AG04450 (cell line): ENCODE results near the gene WDR82. TPM values are rescaled to one million over a fixed set of nuclear protein-coding genes. Genes with fewer than 3 reads are reported as not detected.

Experiments
- CTCF ChIA-PET: fragments of 300-600, 350-600 bp; formaldehyde crosslinking; extraction: SDS; loops from one replicate; lab custom pipeline; 2022; ENCODE audit warnings: antibody characterized with exemption, inconsistent platforms; lab: Charles Lee
- POLR2A ChIA-PET: fragments of 350-600 bp; formaldehyde crosslinking; extraction: SDS; loops from one replicate; lab custom pipeline; 2021; ENCODE audit warnings: antibody characterized with exemption, inconsistent platforms; lab: Yijun Ruan, JAX
- DNase-seq: peaks from one replicate; pipeline ENCODE4 v3.0.0-alpha.2; 2011; ENCODE audit warnings: low read depth, low spot score
- H3K27ac ChIP-seq: one replicate; pipeline ENCODE4 v1.5.1; 2012; ENCODE audit warnings: low read depth, low read length, control low read depth
- H3K27me3 ChIP-seq: one replicate; pipeline ENCODE4 v1.6.0; 2012; ENCODE audit warnings: low read length; ENCODE audit not compliant: control insufficient read depth, insufficient read depth
- H3K4me3 ChIP-seq: 2 replicates; pipeline ENCODE4 v1.5.1; 2011; ENCODE audit warnings: mild to moderate bottlenecking, low read depth, low read length, control low read depth
- H3K9me3 ChIP-seq: 2 replicates; pipeline ENCODE4 v1.5.1; 2012; ENCODE audit warnings: low read length; ENCODE audit not compliant: control insufficient read depth, insufficient read depth
- polyA plus RNA-seq: library from polyadenylated mRNA; depleted of rRNA; stranded (reverse); fragments of >200 nt; gene quantifications from 2 replicates; pipeline ENCODE4 v1.2.3, GENCODE V29; 2011
- TF ChIP-seq, protein P1 (sequence below): IDR thresholded peaks from 2 replicates; pipeline ENCODE4 v1.5.1; 2011; ENCODE audit warnings: low read depth, low read length, control low read depth, inconsistent platforms

WDR82 gene
- polyA plus RNA-seq, 1 experiment: 77.6 TPM

DNA sequence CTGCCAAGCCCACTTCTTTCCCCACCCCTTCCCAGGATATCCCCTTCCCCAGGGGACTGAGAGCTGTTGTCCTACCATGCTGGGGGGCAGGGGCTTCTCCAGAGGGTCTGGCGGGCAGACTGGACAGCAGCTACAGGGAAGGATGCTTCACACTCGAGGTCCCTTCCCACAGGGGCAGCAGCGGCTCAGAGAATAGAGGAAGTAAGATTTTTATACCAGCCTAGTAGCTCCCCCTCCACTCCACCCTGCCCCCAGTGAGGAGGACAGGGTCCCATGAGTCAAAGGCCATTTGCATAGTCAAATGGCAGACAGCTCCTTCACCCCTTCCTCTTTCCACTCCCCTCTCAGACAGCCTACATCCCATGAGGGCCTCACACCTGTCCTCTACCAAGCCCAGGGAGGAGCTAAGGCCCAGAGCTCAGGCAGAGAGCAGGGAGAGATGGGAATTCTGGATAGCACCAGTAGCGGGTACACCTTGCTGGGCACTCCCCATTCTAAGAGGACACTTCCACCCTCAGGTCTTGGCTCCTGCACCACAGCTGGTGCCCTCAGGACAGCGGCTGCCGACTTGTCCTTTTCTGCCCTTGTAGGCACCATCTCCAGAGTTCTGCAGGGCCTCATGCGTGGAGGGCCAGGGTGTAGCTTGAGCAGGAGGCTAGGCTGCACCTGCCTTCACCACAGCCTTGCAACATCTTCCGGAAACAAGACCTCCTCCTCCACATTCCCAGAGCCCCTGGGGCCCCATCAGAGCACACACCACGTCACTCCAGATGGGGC lies 52.8 kb downstream of the WDR82 start, which contains the start of gene TLR9:
TSS of gene TLR9 (minus strand) at position 194 of the 777 bp plus-strand sequence. CDS start at position 78, 116 bp downstream.
- Histone ChIP-seq H3K27ac (no peak within 1 kb of the TSS), H3K27me3 (no peaks in the 10 kb centered on the region), H3K4me3 (no peak within 1 kb of the TSS), H3K9me3 (no peaks in the 10 kb centered on the region)
- DNase-seq: no peak
- TF ChIP-seq, protein P1, sequence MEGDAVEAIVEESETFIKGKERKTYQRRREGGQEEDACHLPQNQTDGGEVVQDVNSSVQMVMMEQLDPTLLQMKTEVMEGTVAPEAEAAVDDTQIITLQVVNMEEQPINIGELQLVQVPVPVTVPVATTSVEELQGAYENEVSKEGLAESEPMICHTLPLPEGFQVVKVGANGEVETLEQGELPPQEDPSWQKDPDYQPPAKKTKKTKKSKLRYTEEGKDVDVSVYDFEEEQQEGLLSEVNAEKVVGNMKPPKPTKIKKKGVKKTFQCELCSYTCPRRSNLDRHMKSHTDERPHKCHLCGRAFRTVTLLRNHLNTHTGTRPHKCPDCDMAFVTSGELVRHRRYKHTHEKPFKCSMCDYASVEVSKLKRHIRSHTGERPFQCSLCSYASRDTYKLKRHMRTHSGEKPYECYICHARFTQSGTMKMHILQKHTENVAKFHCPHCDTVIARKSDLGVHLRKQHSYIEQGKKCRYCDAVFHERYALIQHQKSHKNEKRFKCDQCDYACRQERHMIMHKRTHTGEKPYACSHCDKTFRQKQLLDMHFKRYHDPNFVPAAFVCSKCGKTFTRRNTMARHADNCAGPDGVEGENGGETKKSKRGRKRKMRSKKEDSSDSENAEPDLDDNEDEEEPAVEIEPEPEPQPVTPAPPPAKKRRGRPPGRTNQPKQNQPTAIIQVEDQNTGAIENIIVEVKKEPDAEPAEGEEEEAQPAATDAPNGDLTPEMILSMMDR: no peak
- ChIA-PET CTCF (interaction anchor here (1.8 kb wide), 1 partner anchor 114 kb away, joined by 19 read pairs; no protein-coding TSS in a partner anchor), POLR2A (no interaction called here)

DNA sequence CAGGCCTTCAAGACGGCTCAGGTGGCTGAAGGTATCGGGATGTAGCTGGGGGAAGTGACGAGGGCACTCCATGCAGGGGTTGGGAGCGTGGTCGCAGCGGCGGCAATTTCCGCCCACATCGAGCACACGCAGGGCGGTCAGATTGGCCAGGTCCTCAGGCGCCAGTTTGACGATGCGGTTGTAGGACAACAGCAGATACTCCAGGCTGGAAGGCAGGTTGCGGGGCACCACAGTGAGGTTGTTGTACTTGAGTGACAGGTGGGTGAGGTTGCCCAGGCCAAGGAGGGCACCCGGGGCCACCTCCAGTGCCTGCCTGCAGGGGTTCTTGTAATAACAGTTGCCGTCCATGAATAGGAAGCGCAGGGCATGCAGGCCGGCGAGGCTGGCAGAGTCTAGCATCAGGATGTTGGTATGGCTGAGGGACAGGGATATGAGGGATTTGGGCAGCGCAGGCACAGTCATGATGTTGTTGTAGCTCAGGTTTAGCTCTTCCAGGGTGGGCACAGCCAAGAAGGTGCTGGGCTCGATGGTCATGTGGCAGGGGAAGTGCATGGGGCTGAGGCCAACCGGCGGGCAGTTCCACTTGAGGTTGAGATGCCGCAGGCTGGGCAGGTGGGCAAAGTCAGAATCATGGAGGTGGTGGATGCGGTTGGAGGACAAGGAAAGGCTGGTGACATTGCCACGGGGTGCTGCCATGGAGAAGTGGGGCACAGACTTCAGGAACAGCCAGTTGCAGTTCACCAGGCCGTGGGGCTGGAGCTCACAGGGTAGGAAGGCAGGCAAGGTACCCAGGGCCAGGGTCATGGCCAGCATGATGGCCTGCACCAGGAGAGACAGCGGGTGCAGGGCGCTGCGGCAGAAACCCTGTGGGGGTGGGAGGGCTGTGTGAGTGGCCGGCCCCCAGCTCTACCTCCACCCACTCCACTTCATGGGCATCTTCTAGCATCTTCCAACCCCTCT lies 54.7 kb downstream of the WDR82 start:
- H3K27me3 ChIP-seq: no peaks in the 10 kb centered on the region
- ChIA-PET POLR2A (no interaction called here), CTCF (interaction anchor here (4.2 to 5.9 kb wide), 2 partner anchors 13 to 115 kb away, joined by 38 to 128 read pairs; no protein-coding TSS in a partner anchor)
- H3K9me3 ChIP-seq: no peaks in the 10 kb centered on the region
- H3K4me3 ChIP-seq: no peak overlapping the region
- DNase-seq: no peak
- no peak overlapping the region for H3K27ac ChIP-seq
- TF ChIP-seq, protein P1: no peak

DNA sequence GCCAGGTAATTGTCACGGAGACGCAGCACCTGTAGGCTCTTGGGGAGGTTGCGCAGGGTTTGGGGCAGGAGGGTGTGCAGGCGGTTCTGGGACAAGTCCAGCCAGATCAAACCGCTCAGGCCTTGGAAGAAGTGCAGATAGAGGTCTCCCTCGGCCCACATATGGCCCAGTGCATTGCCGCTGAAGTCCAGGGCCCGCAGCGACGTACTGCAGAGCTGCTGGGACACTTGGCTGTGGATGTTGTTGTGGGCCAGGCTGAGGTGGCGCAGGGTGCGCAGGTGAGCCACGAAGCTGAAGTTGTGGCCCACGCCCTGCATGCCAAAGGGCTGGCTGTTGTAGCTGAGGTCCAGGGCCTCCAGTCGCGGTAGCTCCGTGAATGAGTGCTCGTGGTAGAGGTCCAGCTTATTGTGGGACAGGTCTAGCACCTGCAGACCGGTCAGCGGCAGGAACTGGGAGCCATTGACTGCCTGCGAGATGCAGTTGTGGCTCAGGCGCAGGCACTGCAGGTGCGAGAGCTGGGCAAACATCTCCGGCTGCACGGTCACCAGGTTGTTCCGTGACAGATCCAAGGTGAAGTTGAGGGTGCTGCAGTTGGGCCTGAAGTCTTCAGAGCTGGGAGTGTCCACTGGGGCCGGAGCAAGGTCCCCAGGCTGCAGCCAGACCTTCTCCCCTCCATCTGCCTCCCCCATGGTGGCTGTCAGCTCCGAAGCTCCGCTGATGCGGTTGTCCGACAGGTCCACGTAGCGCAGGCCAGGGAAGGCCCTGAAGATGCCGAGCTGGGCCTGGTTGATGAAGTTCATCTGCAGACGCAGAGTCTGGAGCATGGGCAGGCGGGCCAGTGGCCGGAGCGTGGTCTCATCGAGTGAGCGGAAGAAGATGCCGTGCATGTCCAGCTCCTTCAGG lies 55.9 kb downstream of the WDR82 start:
- POLR2A ChIA-PET: no interaction called here
- no peak for DNase-seq
- H3K4me3 ChIP-seq: no peak overlapping the region
- H3K27me3 ChIP-seq: no peaks in the 10 kb centered on the region
- CTCF ChIA-PET: interaction anchor here (1.8 to 5.9 kb wide), 4 partner anchors 9 to 116 kb away, joined by 6 to 128 read pairs (median 45); no protein-coding TSS in a partner anchor
- TF ChIP-seq, protein P1: no peak
- H3K27ac ChIP-seq: no peak overlapping the region
- H3K9me3 ChIP-seq: no peaks in the 10 kb centered on the region

DNA sequence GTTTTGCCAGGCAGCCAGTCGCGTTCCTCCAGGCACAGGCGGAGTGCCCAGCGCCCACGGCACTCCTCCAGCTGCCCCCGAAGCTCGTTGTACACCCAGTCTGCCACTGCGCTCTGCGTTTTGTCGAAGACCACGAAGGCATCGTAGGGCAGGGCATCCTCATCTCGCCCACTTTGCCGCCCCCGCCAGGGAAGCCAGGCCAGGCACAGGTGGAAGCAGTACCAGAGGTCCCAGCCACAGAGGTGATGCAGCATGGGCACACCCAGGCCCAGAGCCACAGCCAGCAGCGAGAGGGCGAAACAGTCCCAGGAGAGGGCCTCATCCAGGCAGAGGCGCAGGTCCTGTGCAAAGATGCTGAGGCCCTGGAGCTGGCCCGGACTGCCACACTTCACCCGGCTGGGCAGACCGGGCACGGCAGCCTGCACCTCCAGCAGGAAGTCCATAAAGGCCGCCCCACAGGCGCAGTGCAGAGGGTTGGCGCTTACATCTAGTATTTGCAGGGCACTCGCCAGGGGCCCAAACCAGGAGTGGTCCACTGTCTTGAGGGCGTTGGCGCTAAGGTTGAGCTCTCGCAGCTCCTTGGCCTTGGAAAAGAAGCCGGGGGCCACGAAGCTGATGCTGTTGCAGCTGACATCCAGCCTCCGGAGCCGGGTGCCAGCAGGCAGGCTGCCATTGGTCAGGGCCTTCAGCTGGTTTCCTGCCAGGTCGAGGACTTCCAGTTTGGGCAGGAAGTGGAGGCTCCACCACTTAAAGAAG lies 56.7 kb downstream of the WDR82 start:
- POLR2A ChIA-PET: no interaction called here
- DNase-seq: no peak
- Histone ChIP-seq H3K9me3 (no peaks in the 10 kb centered on the region), H3K4me3 (no peak overlapping the region), H3K27ac (no peak overlapping the region), H3K27me3 (no peaks in the 10 kb centered on the region)
- CTCF ChIA-PET: interaction anchor here (1.7 to 5.9 kb wide), 10 partner anchors 8 to 225 kb away, joined by 4 to 128 read pairs (median 19); partner anchors contain the start of gene WDR82
- TF ChIP-seq, protein P1: no peak
